Activated CD8-positive, alpha-beta memory T cell treated with anti-CD3 and anti-CD28 coated beads for 48 hours (primary cell): Measurements from ENCODE around the gene HEATR3.

ENCODE experiments used
- DNase-seq, 3 experiments: peaks; one replicate each; pipeline ENCODE4 v3.0.0-alpha.2; 2020; ENCODE audit warnings: low read depth in 2 of 3, low spot score in 2 of 3

HEATR3 gene

DNA sequence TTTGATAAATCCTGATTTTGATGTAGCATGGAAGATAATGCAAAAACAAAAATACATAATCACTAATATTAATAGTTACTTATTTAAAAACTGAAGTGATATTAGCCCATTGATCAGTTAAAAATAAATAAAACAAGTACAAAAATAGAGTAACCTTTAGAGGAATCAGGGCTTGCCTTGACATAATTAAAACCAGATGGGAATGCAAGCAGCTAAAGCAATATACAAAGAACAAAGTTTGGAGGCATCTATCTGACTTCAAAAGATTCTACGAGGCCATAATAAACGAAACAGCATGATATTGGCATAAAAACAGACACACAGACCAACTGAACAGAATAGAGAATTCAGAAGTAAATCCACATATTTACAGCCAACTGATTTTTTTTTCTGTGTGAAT, 15.0 kb upstream of the HEATR3 start:
- no peak for DNase-seq

DNA sequence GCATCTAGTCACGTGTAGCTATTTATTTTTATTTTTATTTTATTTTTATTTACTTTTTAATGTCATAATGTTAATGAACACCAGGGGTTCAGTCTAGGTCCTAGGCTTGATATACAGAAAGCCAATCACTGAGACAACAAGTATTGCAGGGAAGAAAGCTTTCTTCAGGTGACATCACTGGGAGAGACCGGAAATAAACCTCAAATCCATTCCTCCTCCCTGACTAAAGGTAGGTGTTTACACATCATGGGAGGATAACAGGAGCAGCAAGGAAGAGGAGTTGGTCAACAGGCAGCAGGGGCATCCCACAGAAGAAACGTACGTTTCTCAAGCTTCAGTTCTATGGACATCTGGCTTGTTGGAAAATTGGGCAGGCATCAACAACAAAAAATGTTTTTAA, 9.5 kb upstream of the HEATR3 start:
- no peak for DNase-seq

DNA sequence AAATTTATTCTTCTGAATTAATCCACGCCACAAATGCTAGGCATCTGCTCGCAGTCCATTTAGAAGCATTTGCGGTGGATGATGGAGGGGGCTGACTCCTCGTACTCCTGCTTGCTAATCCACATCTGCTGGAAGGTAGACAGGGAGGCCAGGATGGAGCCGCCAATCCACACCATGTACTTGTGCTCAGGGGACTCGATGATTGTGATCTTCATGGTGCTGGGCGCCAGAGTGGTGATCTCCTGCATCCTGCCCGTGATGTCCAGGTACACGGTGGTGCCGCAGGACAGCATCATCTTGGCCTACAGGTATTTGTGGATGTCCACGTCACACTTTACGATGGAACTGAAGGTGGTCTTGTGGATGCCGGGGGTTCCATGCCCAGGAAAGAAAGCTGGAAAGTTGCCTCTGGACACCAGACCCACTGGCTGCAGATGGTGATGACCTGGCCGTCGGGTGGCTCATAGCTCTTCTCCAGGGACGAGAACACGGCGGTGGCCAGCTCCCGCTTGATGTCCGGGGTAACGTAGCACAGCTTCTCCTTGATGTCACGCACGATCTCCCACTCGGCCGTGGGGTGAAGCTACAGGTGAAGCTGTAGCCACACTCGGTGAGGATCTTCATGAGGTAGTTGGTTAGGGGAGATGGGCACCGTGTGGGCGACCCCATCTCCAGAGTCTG, 7.5 kb upstream of the HEATR3 start:
- DNase-seq = no peak

DNA sequence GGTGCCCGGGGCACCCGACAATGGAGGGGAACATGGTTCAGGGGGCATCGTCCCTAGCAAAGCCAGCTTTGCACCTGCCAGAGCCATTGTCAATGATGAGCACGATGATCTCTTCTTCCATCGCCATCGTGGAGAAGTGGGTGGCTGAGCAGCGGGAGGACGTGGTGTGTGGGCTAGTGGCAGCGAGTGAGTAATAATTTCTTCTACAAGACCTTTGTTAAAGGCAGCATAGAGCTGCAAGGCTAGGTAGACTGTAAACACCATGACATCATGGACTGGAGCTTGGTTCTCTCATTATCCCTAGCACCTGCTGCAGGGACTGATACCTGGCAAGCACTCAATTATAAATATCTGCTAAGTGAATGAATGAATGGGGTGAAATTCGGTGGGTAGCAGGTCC, 6.7 kb upstream of the HEATR3 start:
- DNase-seq = no peak

DNA sequence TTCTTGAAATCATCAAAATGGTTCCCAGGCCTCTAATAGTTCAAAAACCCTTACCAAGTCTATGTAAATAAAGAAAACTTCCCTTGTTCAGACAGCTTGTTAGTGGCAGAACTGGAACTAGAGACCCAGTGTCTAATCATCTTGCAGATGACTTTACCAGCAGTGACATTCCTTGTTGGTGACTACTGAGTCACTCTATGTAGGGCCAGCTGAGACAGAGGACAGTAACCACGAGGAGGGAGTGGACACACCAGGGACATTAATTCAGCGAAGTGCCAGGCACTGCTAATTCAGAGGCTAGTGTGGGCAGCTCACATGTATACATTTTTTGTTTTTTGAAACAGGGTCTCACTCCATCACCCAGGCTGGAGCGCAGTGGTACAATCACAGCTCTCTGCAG, 6.1 kb upstream of the HEATR3 start:
- DNase-seq = no peak

DNA sequence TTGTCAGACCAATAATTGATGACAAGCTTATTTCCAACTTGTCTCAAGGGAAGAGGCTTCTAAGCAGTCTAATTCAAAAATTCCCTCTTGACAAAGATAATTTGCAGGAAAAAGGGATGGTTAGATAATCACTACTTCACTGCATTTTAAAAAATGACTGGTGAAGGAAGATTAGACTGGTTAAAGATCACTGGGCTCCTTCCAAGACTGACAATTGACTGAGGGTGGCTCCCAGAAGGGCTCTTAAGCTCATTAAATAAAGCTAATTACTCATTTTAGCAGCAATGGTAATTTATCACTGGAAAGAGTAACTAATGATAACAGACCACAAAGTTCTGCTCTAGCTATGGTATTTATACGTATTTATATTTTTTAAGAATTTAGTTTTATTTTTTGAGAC, 4.4 kb upstream of the HEATR3 start:
- no peak for DNase-seq

DNA sequence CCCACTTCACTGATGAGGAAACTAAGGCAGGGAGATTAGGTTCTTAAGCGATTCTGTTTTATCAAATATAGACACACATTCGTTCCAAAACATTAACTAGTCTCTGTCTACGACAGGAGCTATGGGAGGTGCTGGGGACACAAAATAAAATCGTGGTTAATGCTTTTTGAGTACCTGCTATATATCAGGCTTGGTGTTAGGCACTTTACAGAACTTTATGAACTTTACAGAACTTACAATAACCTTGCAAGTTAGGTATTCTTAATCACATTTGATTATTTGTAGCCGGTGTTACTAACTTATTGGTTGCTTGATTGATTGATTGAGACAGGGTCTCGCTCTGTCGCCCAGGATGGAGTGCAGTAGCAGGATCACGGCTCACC, 538 bp upstream of the HEATR3 start:
- DNase-seq = no peak

DNA sequence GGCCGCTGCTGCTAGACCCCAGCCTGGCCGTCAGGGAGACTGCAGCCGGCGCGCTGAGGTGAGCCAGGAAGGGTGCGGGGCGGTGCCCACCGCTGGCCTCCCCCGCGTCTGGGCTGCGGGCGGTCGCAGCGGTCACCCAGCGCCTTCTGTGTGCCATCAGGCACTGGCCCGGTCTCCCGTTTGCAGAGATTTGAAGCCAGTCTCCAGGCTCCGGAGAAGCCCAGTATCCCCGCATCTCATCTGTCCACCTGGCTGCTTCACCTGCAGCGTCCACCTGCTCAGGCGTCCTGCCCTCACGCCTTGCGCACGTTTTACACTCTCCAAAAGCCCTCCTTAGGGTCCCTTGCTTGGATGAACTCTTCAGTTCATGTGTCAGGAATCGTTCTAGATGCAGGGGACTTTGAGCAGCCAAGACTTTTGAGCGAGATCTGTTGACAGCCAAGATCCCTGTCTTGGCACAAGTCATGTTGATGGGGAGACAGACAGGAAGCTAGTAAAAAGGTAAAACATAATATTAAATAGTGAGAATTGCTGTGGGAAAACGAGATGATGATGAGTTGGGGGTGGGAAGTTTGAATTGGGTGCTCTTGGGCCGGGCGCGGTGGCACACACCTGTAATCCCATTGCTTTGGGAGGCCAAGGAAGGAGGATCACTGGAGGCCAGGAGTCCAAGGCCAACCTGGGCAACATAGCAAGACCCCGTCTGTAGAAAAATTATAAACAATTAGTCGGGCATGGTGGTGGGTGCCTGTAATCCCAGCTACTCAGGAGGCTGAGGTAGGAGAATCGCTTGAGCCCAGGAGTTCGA, 916 bp downstream of the HEATR3 start:
- DNase-seq = no peak

DNA sequence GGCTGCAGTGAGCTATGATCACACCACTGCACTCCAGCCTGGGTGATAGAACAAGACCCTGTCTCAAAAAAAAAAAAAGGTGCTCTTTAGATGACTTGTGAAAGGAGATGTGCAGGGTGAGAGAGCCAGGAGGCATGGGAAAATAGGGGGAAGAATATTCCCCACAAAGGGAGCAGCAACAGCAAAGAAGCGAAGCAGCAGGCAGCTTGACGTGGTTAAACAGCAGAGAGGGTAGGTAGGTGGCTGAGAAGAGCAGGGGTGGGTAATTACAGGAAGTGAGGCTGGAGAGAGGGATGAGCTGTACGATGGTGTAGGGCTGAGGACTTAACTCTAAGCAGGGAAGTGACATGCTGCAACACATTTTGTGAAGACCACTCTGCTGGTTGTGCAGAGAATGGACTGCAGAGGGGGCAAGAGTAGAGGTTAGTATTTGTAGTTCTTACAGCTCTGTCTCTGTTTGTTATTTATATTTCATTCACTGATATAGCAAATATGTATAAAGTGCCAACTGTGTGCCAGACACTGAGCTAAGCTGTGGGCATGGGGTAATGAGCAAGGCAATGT, 1.6 kb downstream of the HEATR3 start:
- DNase-seq = no peak

DNA sequence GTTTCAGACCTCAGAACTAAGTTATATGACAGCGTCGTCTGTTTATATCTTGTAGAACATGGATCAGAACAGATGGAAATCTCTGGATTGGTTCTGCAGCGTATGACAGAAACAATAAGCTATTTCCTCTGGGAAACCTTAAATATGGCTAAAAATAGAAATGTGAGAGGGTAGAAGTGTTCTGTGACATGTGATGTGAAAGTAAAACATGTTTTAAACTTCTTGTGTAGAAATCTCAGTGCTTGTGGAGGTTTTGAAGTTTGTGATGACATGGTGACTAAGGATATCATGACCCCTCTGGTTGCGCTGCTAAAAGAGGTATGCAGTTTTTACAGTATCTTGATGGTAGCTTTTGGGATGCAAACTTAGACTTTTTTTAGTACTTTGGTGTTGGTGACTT, 2.8 kb downstream of the HEATR3 start:
- no peak for DNase-seq

DNA sequence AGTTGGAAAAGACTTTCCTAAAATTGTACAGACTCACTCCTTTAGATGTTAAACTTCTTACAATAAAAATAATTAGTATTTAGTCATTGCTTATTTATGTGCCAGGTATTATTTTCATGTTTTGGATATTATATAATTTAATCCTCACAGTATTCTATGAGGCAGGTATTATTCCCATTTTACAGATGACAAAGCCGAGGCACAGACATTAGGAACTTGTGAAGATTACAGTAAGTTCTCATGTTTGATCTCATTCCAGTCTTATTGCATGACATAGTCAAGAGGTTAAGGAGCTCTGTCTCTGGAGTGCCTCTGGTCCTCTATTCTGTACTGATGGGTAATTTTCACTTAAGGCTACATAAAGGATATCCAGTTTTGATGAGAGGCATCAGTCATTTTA, 3.3 kb downstream of the HEATR3 start:
- DNase-seq = no peak

DNA sequence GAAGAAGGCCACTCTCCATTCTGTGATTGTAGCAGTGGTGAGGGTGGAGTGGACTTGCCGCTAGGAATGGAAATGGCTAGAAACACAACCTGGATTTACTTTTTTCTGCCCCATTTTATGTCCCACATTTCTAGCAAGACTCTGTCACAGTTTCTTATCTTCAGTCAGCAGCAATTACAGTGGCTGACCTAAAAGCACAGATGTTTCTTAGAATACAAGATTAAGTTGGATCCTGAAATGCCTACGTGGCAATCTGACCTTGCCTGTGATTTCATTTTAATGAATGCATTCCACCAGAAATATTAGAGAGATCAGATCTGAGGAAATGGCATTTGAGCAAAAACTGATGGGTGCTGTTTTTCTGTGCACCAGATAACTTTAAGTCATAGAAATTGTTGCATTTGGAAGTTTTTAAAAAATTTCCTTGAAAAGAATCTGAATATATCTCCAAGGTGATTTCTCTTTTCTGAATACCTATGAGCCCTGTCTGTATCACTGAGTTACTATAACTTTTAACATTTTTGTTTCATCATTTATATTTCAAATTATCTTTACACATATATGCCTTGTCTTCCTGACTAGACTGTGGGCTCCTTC, 5.4 kb downstream of the HEATR3 start:
- DNase-seq = no peak

DNA sequence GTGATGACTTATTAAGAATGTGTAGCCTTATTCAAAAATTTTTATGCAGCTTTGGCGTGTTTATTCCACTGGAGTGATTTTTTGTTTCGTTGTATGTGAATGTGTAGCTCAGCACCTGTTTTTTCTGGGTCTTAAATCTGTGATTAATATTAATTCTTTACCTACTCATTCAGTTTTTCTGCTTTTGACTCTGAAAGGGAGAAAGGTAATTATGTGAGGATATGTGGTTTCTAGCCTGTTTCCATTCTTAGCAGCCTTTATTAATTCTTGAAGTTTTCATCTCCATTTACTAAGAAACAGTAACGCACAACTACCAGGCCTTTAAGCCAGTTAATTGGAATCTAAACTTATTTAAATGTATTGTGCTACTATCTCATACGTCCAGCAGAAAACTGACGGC, 7.0 kb downstream of the HEATR3 start:
- DNase-seq = no peak

DNA sequence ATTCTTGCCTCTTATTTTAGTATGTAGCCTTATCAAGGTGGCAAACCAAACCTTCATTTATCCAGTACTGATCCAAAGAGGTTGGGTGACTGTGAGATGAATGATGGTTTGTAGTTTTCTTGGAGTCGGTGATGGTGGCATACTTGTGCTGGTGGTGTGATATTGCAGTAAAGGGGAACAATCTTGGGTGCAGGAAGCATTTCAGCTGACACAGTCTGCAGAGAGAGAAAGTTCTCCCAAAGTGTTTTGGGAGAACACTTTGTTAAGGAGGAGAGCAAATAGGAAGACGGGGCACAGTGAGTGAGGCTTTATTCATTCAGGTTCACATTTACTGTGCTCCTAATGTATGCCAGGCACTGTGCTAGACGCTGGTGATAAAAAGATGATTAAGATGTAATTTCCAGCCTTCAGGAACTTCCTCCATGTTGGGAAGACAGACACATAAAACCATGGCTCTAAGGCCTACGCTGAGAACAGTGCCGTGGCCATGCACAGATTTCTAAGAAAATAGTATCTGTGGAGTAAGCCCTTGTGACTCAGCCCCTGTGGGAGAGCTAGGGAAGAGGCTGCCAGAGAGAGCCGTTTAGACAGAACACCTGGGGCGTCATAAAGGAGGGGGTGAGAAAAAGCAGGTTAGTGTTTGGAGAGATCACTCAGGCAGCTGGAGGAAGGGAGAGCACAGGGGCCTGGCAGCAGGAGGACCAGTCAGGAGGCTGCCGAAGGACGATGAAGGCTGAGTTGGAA, 13.8 kb downstream of the HEATR3 start:
- no peak for DNase-seq

DNA sequence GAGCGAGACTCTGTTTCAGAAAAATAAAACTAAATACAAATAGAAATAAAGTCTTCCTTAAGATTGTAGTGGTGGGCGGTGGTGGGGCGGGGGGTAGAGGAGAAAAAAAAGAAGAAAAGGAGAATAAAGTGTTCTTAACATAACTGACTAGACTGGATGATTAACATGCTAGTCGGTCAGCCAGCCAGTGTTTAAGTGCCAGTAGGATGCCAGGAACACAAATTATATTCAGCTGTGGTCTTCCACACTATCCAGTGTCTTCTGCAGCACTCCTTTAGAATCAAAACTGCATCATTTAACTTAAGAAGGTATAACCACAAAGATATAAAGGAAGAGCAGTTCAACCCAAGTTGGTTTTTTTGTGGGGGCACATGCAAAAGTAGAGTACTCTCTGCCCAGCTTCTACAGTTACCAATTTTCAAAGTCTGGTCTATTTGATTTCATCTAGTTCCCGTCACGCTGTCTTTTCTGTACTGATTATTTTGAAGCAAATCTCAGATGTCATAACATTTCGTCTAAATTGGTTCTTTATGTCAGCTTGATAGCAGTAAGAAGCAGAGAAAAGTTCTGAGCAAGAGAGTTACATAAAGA, 15.8 kb downstream of the HEATR3 start:
- no peak for DNase-seq

DNA sequence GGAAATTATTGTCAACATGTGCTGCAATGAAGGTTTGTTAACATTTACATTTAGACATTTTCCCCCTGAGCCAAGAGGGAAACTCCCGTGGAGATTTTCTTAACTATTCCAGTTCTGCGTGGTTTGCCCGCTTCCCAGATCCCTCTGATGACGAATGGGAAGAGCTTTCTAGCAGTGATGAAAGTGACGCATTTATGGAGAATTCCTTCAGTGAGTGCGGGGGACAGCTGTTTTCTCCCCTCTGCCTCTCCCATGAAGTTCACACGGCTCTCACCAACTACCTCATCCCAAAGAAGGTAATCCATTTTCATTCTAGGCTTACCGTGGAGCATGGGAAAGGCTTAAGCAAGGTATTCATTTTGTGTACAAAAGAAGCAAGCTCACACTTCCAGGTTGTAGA, 18.2 kb downstream of the HEATR3 start:
- no peak for DNase-seq

DNA sequence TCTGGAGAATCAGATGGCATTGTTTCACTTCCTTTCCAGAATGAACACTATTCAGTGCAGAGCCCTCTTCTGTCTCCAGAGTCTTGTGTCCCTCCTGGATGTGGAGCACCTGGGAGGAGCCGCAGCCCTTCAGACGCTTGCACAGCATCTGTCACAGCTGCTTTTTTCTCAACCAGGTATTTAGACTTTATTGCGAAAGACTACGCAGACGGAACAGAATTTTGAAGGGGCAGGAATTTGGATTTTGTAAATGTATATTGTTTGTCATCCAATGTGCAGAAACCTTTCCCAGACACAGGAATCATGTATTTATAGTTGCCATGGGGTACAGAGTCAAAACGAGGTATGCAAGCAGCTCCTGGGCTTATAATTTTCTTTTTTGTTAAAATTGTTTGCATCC, 20.4 kb downstream of the HEATR3 start:
- DNase-seq = no peak

DNA sequence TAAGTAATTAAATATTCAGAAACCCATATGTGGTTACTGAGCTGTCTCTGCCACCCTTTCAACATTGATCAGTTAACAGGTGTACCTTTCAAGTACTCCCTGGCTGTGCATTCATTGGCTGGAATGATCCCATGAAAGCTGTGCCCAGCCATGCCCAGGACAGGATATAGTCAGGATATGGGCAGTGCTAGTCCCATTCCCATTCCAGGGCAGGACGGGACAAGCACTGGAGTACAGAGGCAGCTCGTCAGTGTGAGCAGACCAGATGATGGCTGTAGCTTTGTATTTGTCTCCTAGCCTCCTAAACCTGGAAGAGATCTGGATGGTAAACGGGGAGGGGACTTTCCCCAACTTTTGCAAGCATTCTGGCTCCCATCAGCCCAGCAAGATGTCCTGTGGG, 22.5 kb downstream of the HEATR3 start:
- DNase-seq = no peak

DNA sequence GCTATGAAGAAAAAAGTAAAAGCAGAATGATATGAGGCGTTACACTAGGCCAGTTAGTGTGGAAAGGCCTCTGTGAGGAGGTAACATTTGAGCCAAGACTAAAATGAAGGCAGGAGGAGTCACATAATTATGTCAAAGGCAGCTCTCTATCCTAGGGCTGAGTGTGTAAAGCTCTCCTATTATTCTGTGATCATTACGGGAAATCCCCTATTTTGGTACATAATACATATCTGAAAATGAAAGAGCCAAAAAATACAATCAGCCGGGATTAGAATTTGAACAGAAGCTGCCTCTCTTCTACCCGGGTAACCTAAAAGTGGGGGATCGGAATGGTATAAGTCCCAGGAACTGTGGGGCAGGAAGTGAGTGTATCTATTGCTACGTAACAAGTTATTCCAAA, 27.1 kb downstream of the HEATR3 start:
- DNase-seq = no peak

DNA sequence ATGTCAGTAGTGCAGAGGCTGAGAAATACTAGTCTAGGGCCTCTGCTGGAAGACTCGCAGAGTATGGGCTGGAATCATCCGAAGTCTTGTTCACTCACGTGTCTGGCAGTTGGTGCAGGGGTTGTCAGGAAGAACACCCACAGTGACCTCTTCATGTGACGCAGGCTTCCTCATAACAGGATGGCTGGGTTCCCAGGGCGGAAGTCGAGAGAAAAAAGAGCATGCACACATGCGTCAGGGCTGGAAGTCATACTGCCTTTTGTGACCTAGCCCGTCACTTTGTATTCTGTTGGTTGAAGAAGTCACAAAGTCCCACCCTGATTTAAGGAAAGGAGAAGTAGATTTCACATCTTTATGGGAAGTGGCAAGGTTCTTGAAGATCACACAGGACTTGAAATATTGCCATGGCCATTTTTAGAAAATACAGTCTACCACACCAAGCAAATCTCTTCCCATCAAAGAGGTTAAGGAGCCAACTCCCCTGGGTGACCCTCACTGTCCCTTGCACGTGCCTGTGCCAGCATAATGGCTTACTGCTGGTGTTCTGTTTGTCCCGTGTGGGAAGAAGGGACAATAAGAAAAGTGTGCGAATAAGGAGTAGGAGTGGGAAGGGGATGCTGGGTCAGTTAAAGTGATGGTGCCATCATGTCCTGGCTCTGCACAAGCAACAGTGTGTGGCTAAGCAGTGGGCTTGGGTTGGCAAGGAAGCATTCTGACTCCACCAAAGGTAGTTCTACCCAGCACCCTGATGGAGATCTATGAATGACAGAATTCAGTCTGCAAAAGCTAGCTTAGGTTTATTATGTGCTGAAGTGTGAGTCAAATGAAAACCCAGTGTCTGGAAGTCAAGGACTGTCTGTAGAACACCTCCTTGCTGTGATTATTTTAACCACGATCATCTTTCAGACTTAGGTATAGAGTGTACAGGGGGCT, 28.1 kb downstream of the HEATR3 start:
- DNase-seq = no peak
